Uterus (tissue), 4 donors: ENCODE measurements around the gene DLL3. TPM values are rescaled to one million over a fixed set of nuclear protein-coding genes. Genes with fewer than 3 reads are reported as not detected.

Source experiments
- DNase-seq, 2 donors: peaks; one replicate each; pipeline ENCODE4 v3.0.0-alpha.2; 2019 to 2020
- H3K27ac ChIP-seq, 2 donors: fragments of 200-600 bp; sonication (generic); 1 replicate in 1 of 2; 2 replicates in 1 of 2; pipeline ENCODE4 v1.5.1; 2016 to 2018
- H3K27me3 ChIP-seq, 2 donors: fragments of 200-600 bp; sonication (generic); one replicate each; pipeline ENCODE4 v1.5.1; 2018 to 2019; ENCODE audit warnings: control low read depth in 1 of 2
- H3K36me3 ChIP-seq, 2 donors: fragments of 200-600 bp; sonication (generic); one replicate each; pipeline ENCODE4 v1.5.1; 2019; ENCODE audit warnings: control low read depth in 1 of 2
- H3K4me1 ChIP-seq, 2 donors: fragments of 200-600 bp; sonication (generic); one replicate each; pipeline ENCODE4 v1.5.1; 2018 to 2019; ENCODE audit warnings: control low read depth in 1 of 2
- H3K4me3 ChIP-seq, 2 donors: fragments of 200-600 bp; sonication (generic); 1 replicate in 1 of 2; 2 replicates in 1 of 2; pipeline ENCODE4 v1.5.1; 2018 to 2019; ENCODE audit warnings: mild to moderate bottlenecking in 1 of 2
- H3K9me3 ChIP-seq, 2 donors: fragments of 200-600 bp; sonication (generic); one replicate each; pipeline ENCODE4 v1.5.1; 2019; ENCODE audit warnings: control low read depth in 1 of 2
- CTCF ChIP-seq, 4 experiments: fragments of 200-600 bp in 2 of 4; fragments of 450-650 bp in 2 of 4; sonication (generic) in 2 of 4; IDR thresholded peaks; one replicate each; pipeline ENCODE4 v1.5.1; 2016 to 2019; ENCODE audit warnings: antibody characterized with exemption in 4 of 4, mild to moderate bottlenecking in 2 of 4, moderate library complexity in 1 of 4
- POLR2A ChIP-seq, 2 donors: fragments of 450-650 bp; IDR thresholded peaks; one replicate each; pipeline ENCODE4 v1.6.1; 2016; ENCODE audit warnings: antibody characterized with exemption in 2 of 2, mild to moderate bottlenecking in 1 of 2, moderate library complexity in 1 of 2
- intact Hi-C: fragments of 100-400 bp; cut with DNase I; formaldehyde crosslinking; loops from one replicate; pipeline ENCODE4 v1.15.1; 2023; ENCODE audit warnings: low total_unique reads
- total RNA-seq, 4 donors: library from RNA; depleted of rRNA in 3 of 4; stranded (reverse); fragments of >200 nt in 3 of 4; gene quantifications; one replicate each; pipeline versions ENCODE4 v1.1.0 to v1.2.4, GENCODE V29; 2014 to 2023
- donor health status: DM: yes; HTN: yes; CAD: no.

Gene DLL3
- total RNA-seq, 4 donors from 2014 or later: 0.41 TPM; not detected in 3

- no peaks in the 10 kb centered on the region for H3K27me3 ChIP-seq
- DNase-seq: no peak
- no peaks in the 10 kb centered on the region for H3K4me1 ChIP-seq
- TF ChIP-seq POLR2A (IDR thresholded peaks at IDR 0.05) (no peak), CTCF (IDR thresholded peaks at IDR 0.05) (no peak)
- intact Hi-C loops: no loop called here
- H3K9me3 ChIP-seq: no peaks in the 10 kb centered on the region
- no peak overlapping the region for H3K27ac ChIP-seq
- no peaks in the 10 kb centered on the region for H3K36me3 ChIP-seq
- no peak overlapping the region for H3K4me3 ChIP-seq
These were observed 57.1 kb downstream of the DLL3 start for GRCh38 chr19:39555883-39556282.

Other genes starting within 250 kb of the DLL3 start
- not detected for gene IFNL2, start 230.6 kb upstream of the DLL3 start, total RNA-seq
- not detected for gene IFNL1, start 202.5 kb upstream of the DLL3 start, total RNA-seq
- 1 to 10 TPM in 2 of 4 donors, not detected in 2; 1.4 to 4.7 TPM for gene LRFN1, start 178.1 kb upstream of the DLL3 start, total RNA-seq
- 10 to 100 TPM; 10.4 to 43.0 (median 18.9) TPM for gene GMFG, start 162.9 kb upstream of the DLL3 start, total RNA-seq
- gene SAMD4B, start 156.5 kb upstream of the DLL3 start, total RNA-seq: 100 to 1,000 TPM in 1 of 4 donors, 10 to 100 TPM in 3; 11.3 to 128 (median 58.6) TPM
- gene PAF1, start 107.8 kb upstream of the DLL3 start, total RNA-seq: 10 to 100 TPM; 21.8 to 65.6 (median 33.7) TPM
- 100 to 1,000 TPM in 1 of 4 donors, 10 to 100 TPM in 3; 15.6 to 282 (median 40.8) TPM for gene MED29, start 107.6 kb upstream of the DLL3 start, total RNA-seq
- gene ZFP36, start 92.1 kb upstream of the DLL3 start, total RNA-seq: 100 to 1,000 TPM in 2 of 4 donors, 10 to 100 TPM in 1, 1 to 10 TPM in 1; 5.0 to 276 (median 145) TPM
- gene PLEKHG2, start 86.3 kb upstream of the DLL3 start, total RNA-seq: 100 to 1,000 TPM in 1 of 4 donors, 10 to 100 TPM in 1, 1 to 10 TPM in 2; 5.1 to 120 (median 21.6) TPM
- 1,000 to 10,000 TPM in 3 of 4 donors, 10 to 100 TPM in 1; 50.5 to 6,434 (median 2,757) TPM for gene RPS16, start 63.0 kb upstream of the DLL3 start, total RNA-seq
- gene SUPT5H, start 53.4 kb upstream of the DLL3 start, total RNA-seq: 100 to 1,000 TPM in 1 of 4 donors, 10 to 100 TPM in 3; 11.8 to 119 (median 40.0) TPM
- 10 to 100 TPM; 21.0 to 48.6 (median 28.5) TPM for gene TIMM50, start 18.1 kb upstream of the DLL3 start, total RNA-seq
- under 1 TPM in 1 of 4 donors, not detected in 3; 0.41 TPM for gene SELENOV, start 16.2 kb downstream of the DLL3 start, total RNA-seq
- gene EID2B, start 33.9 kb downstream of the DLL3 start, total RNA-seq: 1 to 10 TPM in 3 of 4 donors, under 1 TPM in 1; 0.29 to 6.6 (median 5.1) TPM
- 10 to 100 TPM in 2 of 4 donors, 1 to 10 TPM in 2; 3.8 to 15.5 (median 8.6) TPM for gene EID2, start 41.2 kb downstream of the DLL3 start, total RNA-seq
- not detected for gene LGALS13, start 103.6 kb downstream of the DLL3 start, total RNA-seq
- not detected for gene LGALS16, start 157.0 kb downstream of the DLL3 start, total RNA-seq
- gene LGALS14, start 205.5 kb downstream of the DLL3 start, total RNA-seq: not detected
- gene CLC, start 239.1 kb downstream of the DLL3 start, total RNA-seq: not detected